GM19351 (cell line): ENCODE measurements around the gene ALDH7A1.
"Not testable (repeated sequence)": the region's sequence is repeated elsewhere in the genome, so short reads cannot be mapped to it uniquely, and the experiment has no call there.

Experiments
- ATAC-seq: cut with Tn5 transposase; IDR thresholded peaks from one replicate; pipeline ENCODE4 v1.9.1; 2021; ENCODE audit warnings: mild to moderate bottlenecking, moderate library complexity; ENCODE audit not compliant: unreplicated experiment

The ALDH7A1 gene

DNA sequence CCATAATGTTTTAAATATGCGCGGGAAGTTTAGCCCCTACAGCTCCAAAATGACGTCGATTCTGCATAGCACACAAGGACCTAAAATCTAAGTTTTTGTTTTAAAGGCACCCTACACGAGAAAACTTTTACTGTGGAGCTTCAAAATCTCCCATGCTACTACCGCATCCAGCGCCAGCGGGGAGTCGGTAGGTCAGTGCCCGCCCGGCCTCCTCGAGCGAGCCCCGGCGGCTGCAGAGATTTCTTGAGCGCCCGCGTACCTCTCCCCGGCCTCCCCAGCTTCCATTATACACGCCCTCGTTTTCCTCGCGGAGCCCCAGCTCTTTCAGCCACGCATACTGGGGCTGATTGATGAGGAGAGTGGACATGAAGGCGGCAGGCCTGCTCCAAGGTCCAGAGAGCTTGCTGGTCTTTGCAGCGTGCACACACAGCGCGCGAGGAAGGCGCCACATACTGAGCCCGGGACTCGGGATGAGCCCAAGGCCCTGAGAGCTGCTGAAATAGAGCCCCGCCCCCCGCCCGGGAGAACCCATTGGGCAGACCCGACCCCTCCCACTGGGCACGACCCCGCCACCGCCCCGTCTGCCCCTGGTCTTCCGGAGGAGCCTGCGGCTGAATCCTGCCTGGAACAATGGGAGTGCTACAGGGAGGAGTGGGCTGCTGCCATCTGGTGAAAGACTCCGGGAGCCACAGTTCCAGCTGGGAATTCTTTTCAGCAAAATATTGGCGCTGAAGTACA, at the start of gene ALDH7A1:
Gene ALDH7A1, minus strand, starts transcription at position 472 of the 738 bp plus-strand sequence. Its CDS starts 21 bp downstream, at position 451.
- ATAC-seq: peak; percentile 72

DNA sequence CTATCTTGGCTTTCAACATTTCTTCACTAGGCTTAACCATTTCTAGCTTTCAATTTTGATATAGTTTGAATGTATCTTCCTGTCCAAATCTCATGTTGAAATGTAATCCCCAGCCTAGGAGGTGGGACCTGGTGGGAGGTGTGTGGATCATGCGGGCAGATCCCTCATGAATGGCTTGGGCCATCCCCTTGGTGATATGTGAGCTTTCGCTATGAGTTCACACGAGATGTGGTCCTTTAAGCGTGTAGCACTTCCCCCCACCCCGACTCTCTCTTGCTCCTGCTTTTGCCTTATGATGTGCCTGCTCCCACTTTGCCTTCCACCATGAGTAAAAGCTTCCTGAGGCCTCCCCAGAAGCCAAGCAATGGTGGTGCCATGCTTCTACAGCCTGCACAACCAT, 46.4 kb upstream of the ALDH7A1 start:
- no peak for ATAC-seq

DNA sequence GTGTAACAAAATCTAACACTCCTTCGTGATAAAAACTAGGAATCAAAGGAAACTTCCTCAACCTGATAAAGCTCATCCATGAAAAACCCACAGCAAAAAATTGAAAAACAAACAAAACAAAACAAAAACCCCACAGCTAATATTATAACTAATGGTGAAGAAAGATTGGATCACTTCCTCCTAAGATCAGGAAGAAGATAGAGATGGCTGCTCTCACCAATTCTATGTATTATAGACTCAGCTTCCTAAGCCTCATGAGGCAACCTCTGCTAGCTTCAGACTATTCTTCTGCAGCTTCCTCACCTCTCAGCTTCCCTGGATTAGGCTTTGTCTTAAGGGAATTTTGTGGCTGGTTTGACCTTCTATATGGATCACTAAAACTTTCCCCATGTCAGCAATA, 45.8 kb upstream of the ALDH7A1 start:
- no peak for ATAC-seq

DNA sequence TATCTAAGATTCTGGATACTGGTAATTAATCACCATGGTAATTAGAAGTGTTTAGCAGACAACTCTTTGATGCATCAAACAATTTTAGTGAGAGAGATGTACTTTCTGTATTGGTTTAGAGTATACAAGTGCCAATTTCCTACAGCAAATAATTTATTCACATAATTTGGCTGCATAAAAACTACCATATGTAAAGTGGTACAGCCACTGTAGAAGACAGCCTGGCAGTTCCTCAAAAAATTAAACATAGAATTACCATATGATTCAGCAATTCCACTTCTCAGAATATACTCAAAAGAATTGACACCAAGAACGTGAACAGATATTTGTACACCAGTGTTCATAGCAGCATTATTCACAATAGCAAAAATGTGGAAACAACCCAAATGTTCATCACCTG, 41.9 kb upstream of the ALDH7A1 start:
- ATAC-seq: no peak

DNA sequence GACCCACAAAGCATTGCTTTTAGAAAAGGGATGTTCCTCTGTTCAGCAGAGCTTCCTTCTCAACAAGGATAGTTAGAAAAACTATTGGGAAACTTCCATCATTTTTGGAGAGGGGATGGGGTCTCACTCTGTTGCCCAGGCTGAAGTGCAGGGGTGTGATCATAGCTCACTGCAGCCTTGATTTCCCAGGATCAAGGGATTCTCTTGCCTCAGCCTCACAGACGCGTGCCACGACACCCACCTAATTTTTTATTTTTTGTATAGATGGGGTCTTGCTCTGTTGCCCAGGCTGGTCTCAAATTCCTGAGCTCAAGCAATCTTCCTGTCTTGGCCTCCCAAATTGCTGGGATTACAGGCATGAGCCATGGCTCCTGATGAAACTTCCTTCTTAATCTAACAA, 40.6 kb upstream of the ALDH7A1 start:
- no peak for ATAC-seq

DNA sequence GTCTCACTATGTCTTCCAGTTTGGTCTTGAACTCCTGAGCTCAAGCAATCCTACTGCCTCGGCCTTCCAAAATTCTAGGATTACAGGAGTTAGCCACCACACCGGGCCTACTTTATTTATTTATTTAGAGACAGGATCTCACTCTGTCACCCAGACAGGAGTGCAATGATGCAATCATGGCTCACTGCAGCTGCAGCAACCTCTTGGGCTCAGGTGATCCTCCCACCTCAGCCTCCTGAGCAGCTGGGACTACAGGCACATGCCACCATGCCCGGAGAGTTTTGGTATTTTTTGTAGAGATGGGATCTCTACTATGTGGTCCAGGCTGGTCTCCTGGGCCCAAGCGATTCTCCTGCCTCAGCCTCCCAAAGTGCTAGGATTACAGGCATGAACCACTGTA, 38.5 kb upstream of the ALDH7A1 start:
- no peak for ATAC-seq

DNA sequence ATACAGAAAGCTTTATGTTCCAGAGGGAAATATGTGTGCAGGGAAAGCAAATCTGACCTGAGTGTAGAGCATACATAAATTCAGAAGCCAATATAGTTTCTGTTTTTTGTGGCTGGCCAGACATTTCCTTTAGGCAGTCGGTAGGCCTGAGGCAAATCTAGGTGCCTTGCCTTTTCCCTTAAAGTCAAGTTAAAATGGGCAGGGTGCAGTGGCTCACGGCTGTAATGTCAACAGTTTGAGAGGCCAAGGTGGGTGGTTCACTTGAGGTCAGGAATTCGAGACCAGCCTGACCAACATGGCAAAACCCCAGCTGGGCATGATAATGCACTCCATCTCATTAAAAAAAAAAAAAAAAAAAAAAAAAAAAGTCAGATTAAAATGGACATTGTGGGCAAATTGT, 36.9 kb upstream of the ALDH7A1 start:
- no peak for ATAC-seq

DNA sequence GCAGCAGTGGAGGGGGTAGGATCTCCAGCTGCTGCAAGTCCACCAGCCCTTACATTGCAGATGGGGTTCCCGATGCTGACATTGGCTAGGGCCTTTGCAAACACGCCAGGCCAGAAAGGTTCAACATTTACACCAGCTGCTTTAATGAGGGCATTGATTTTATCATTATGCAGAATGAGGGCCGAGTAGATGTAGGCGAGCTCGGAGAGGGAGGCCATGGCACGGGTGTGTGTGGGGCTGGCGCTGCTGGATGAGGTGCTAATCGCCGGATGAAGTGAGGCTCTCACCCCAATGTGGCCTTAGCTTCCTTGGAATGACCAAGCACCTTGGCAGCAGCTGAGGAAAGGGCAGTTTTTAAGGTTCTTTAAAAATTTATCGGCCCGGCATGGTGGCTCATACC, 33.1 kb upstream of the ALDH7A1 start:
- ATAC-seq: no peak

DNA sequence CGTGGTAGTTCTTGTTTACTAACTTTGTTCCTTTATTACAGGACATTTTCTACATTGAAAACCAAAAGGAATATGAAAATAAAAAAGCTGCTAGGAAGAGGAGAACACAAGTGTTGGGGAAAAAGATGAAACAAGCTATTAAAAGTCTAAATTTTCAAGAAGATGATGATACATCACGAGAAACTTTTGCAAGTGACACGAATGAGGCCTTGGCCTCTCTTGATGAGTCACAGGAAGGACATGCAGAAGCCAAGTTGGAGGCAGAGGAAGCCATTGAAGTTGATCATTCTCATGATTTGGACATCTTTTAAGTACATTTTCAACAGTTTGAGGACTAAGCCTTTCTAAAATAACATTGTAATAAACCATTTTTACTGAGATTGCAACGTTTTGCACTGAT, 29.5 kb upstream of the ALDH7A1 start:
- no peak for ATAC-seq

DNA sequence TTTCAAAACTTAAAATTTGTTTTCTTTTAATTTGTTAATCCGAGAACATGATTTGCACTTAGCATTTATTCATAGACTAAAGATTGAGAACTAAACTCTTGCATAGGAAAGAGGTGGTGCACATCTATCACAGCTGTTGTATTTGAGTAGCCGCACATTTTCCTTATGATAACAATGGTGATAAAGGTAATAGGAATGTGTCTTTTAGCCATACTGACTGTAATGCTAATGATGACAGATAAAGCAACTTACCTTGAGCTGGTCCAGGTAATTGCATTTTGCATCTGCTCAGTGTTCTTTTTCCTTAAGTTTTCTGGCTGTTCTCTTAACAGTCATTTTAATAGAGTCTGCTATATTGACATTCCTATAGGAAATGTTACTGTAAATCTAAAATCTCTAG, 24.8 kb upstream of the ALDH7A1 start:
- ATAC-seq: no peak

DNA sequence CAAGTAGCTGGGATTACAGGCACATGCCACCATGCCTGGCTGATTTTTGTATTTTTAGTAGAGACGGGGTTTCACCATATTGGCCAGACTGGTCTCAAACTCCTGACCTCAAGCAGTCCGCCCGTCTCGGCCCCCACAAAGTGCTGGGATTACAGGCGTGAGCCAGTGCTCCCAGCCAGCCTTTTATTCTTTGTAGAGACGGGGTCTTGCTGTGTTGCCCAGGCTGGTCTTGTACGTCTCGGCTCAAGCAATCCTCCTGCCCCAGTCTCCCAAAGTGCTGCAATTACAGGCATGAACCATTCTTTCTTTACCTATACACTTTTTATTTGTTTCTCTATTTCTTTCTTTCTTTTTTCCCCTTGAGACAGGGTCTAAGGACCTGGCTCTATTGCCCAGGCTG, 22.6 kb upstream of the ALDH7A1 start:
- ATAC-seq: not testable (repeated sequence)

DNA sequence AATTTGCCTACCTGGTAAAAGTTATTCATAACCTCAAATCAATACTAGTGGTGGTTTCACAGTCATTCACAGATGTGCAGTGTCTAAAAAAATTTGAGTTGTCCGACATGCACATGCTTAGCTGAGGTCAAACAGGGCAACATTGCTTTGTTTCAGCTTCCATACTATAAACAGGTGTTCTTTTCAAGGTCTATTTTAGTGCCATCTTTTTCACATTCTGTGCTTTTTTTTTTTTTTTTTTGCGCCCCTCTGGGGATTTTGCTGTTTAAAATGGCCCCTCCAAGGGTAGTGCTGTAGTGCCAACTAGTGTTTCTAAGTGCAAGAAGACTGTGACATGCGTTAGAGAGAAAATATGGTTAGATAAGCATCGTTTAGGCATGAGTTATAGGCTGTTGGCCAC, 20.3 kb upstream of the ALDH7A1 start:
- peak; percentile 93 for ATAC-seq

DNA sequence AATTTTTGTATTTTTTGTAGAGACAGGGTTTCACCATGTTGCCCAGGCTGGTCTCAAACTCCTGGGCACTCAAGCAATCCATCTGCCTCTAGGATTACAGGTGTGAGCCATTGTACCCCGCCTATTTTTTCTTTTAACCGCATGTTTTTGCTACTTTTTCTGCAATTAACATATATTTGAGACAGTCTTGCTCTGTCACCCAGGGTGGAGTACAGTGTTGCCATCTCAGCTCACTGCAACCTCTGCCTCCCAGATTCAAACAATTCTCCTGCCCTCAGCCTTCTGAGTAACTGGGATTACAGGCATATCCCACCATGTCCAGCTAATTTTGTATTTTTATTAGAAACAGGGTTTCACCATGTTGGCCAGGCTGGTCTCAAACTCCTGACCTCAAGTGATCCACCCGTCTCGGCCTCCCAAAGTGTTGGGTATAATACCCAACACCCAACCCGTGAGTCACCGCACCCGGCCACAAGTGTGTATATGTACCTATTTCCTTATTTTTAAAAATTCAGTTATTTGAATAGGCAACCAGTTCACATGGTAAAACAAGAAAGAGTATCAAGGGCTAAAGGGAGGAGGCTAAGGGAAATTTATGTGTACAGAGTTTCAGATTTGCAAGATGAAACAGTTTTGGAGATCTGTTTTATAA, 19.0 kb upstream of the ALDH7A1 start:
- peak; percentile 33 for ATAC-seq

DNA sequence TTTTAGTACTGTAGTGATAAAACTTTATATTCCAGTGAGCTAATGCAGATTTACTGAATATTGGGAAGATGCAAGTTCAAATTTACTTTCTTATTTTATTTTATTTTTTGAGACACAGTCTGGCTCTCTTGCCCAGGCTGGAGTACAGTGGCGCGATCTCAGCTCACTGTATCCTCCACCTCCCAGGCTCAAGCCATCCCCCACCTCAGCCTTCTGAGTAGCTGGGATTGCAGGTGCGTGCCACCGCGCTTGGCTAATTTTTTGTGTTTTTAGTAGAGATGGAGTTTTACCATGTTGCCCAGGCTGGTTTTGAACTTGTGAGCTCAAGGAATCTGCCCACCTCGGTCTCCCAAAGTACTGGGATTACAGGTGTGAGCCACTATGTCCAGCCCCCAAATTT, 15.6 kb upstream of the ALDH7A1 start:
- no peak for ATAC-seq

DNA sequence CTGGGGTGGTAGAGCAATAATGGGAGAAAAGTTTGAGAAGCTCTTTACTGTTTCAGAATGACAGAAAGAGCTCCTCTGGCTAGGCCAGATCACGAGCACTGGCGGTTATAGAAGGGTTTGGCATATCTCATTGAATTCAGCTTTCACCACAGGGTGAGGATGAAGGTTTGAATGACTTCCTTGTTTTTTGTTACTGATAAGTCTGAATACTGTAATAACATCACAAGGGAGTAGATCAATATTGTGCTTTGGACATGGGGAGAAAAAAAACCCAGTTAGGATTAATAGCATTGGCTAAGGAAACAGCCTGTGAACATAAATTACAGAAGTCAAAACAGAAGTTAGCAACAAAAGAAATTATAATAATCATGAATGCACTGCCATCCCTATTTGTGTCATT, 15.1 kb upstream of the ALDH7A1 start:
- no peak for ATAC-seq

DNA sequence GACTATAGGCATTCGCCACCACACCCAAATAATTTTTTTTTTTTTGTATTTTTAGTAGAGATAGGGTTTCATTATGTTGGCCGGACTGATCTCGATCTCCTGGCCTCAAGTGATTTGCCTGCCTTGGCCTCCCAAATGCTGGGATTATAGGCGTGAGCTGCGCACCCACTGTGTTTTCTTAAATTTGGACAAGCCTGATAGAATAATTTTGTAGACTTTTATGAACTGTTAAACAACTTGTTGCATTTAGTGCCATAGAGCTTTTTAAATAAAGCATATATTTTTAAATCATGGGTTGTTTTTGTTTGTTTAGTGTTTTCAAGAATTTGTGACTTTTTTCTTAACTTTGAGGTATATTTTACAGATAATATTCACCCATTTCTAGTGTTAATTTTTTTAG, 10.5 kb upstream of the ALDH7A1 start:
- ATAC-seq: no peak

DNA sequence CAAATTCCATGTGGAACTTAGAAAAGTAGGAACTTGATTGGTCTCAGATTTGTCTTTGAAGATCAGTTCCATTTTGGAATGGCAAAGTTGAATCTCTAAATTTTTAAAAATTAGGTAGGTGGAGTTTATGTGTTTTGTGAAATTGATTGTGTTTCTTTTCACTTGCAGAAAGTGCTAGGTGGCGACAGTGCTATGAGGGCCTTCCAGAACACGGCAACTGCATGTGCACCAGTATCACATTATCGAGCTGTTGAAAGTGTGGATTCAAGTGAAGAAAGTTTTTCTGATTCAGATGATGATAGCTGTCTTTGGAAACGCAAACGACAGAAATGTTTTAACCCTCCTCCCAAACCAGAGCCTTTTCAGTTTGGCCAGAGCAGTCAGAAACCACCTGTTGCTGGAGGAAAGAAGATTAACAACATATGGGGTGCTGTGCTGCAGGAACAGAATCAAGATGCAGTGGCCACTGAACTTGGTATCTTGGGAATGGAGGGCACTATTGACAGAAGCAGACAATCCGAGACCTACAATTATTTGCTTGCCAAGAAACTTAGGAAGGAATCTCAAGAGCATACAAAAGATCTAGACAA, 8.5 kb upstream of the ALDH7A1 start:
- no peak for ATAC-seq

DNA sequence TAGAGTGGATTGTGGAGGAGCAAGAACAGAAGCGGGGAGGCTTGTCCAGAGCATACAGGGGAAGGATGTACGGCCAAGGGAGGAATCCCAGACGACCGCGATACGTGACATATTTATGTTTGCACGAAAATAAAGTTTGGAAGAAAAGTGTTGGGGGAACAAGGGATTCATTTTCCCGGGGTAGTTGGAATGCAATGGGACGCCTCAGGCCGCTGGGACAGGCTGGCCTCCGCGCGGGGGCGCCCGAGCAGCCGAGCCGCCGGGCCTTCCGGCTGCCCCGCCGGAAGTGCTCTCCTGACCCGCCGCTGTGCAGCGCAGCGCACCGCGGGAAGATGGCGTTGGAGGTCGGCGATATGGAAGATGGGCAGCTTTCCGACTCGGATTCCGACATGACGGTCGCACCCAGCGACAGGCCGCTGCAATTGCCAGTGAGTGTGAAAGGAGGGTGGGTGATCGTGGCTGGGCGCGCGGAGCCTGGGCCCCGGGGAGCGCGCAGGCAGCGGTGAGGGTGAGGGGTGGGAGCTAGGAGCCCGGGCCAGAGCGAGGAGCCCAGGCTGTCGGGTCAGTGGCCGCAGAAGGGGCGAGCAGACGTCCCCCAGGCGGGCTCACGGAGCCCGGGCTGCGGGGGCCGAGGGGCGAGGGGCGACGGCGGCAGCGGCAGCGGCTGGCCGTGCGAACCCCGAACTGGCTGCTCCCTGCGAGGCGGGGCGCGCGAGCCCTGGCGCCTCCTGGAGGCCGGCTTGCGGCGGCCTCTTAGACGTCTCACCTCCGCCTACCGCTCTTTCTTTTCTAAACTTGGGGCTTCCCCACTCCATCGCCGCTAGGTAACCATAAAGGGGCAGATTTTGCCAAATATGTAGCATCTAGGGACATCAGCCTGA, 5.9 kb upstream of the ALDH7A1 start, which contains the start of gene PHAX:
Gene PHAX, plus strand, starts transcription at position 317 of the 881 bp plus-strand sequence. Its CDS starts 16 bp downstream, at position 333.
- peak; percentile 91 for ATAC-seq

DNA sequence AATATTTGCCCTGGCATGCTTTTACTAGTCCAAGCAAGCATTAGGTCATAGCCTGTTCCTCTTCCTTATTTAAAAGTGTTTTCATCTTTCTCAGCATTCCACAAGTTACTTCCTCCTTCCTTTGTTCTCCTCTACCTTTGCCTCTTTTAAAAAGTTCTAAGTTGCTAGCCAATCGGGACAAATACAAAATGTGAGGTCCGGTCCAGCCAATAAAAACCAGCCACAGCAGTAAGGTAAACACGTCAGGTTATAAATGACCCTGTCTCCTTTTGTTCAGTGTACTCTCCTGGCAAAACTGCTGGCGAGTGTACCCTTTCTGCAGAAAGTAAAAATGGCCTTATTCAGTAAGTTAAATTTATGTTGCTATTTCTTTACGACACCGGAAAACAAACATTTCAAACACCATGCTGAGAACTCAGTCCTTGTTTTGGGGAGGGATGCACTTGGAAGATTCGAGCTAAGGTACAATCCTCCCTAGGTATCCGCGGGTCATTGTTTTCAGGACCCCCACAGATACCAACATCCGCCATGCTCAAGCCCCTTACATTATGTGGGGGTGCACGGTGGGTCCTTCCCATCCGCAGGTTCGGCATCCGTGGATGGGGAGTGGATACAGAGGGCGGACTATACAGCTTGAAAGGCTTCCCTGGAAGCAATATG, 5.1 kb upstream of the ALDH7A1 start:
- not testable (repeated sequence) for ATAC-seq

DNA sequence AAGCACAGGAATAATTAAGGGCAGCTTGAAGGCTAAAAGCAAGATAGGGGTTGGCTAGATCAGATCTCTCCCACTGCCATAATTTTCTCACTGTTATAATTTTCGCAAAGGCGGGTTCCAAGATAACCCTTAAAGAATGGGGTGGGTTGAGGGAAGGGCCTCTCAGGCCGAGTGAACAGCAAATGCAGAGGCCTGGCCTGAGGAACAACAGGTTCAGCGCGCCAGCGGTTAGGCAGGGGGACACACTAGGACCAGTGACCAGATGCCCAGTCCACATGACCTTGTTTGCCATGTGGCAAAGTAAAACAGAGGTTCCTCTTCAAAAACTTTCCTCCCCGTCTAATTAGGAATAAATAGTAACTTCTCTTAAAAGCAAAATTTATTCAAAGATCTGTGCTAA, 4.5 kb upstream of the ALDH7A1 start:
- no peak for ATAC-seq

DNA sequence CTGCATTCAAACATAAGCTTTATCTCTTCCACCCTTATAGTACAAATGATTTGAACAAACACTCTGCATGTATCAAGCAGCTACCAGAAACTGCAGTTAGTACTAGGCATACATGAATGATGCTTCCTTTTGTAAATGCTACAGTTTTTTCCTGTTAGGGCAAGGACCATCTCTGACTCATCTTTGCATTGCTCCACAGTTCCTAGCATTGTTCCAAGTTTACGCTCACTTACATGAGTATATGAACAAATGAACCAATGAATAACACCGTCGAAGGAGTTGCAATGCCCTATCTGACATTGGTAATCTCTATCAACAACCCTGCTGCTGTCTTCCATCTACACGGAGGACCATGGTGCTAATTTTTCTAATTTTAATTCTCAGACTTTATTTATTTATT, 2.1 kb upstream of the ALDH7A1 start:
- no peak for ATAC-seq
